ENCODE results near the gene BCLAF3. TPM values are rescaled to one million over a fixed set of nuclear protein-coding genes. Genes with fewer than 3 reads are reported as not detected.

Gene BCLAF3
- total RNA-seq, result 1 to 10 TPM; 5.1 to 6.7 TPM

DNA sequence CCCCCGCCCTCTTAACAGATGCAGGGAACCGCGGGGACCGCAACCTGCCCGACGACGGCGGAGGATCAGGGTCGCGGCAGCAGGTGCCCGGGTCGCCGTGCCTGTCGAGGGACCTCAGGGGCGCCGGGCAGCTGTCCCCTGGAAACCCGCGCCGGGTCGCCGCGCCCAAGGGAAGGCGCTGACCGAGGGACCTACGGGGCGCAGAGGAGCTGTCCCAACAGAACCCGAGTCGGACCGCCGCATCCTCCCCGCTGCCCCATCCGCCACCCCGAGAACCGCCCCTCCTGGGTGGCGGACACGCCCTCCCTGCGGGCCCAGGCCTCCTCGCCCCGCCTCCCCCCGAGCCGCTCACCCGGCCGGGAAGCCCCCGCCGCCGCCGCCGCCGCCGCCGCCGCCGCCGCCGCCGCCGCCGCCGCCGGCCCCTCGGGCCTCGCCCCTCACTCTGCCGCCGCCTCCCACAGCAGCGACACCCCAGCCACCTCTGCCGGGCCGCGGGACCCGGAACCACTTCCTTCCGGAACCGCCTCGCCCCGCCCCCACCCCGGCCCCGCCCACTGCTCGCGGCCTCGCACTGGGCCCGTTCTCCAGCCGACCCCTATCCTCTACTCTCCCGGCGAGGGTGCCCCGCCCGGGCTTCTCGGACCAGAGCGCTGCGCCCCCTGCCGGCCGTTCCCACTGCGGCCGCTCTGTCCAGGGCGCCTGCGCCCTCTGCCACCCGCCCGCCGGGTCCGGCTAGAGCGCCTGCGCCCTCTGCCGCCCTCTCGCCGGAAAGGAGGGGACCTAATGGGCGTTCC lies at the start of gene BCLAF3:
Gene BCLAF3, minus strand, starts transcription at position 506 of the 794 bp plus-strand sequence. CDS start 20,797 bp downstream, outside the sequence.
- Mint-ChIP-seq H3K27ac (peak within 1 kb of the TSS; percentile 89), H3K27me3 (ENCODE audit: low read depth) (no peaks in the 10 kb centered on the region), H3K9me3 (ENCODE audit: insufficient read depth) (no peaks in the 10 kb centered on the region), H3K36me3 (ENCODE audit: low read depth) (peaks cover 6% of the 10 kb centered on the region), H3K4me1 (ENCODE audit: low read depth) (peaks cover 11% of the 10 kb centered on the region), H3K4me3 (peak within 1 kb of the TSS; percentile 89)
- ChIA-PET POLR2A (no interaction called here), CTCF (interaction anchor here (1.0 to 1.5 kb wide), 3 partner anchors 86 to 619 kb away, joined by 3 to 18 read pairs (median 4); no protein-coding TSS in a partner anchor)
- DNase-seq (peak; percentile 88), ATAC-seq (peak; percentile 91)

DNA sequence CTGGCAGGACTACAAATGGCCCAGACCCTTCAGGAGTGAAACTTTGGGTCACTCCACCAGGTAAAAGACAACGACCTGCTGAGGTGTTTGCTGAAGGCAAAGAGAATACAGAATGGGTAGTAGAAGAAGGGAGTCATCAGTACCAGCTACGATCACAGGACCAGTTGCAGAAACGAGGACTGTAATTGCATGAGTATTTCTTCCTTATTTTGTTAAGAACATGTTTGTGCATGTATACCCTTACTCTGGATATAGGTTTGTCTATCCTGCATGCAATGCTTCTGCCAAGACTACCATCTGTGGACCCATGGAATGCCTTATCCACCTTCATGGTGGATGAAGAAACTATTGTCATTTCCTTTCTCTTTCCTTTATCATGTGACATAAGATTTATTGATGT lies 48.1 kb upstream of the BCLAF3 start:
- no peak overlapping the region for H3K27ac Mint-ChIP-seq
- ChIA-PET CTCF (no interaction called here), POLR2A (no interaction called here)
- no peak overlapping the region for H3K4me3 Mint-ChIP-seq
- H3K36me3 Mint-ChIP-seq (ENCODE audit: low read depth), result no peaks in the 10 kb centered on the region
- H3K9me3 Mint-ChIP-seq (ENCODE audit: insufficient read depth), result no peaks in the 10 kb centered on the region
- ATAC-seq (no peak), DNase-seq (no peak)
- H3K27me3 Mint-ChIP-seq (ENCODE audit: low read depth), result no peaks in the 10 kb centered on the region
- H3K4me1 Mint-ChIP-seq (ENCODE audit: low read depth), result no peaks in the 10 kb centered on the region

DNA sequence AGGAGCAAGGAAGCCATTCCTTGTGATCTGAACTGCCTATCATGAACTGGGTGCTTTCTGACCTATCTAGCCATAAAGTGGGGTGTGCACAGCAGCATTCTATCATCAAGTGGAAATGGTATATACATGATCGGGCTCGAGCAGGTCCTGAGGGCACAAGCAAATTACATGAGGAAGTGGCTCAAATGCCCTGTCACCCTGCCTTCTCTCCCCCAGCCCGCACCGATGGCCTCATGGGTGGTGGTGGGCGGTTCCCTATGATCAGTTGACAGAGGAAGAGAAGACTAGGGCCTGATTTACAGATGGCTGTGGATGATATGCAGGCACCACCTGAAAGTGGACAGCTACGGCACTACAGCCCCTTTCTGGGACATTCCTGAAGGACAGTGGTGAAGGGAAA lies 46.3 kb upstream of the BCLAF3 start:
- no peaks in the 10 kb centered on the region for H3K4me1 Mint-ChIP-seq (ENCODE audit: low read depth)
- ChIA-PET POLR2A (no interaction called here), CTCF (no interaction called here)
- no peaks in the 10 kb centered on the region for H3K9me3 Mint-ChIP-seq (ENCODE audit: insufficient read depth)
- H3K27me3 Mint-ChIP-seq (ENCODE audit: low read depth), result no peaks in the 10 kb centered on the region
- H3K4me3 Mint-ChIP-seq, result no peak overlapping the region
- no peak for ATAC-seq
- no peak for DNase-seq
- H3K27ac Mint-ChIP-seq, result no peak overlapping the region
- no peaks in the 10 kb centered on the region for H3K36me3 Mint-ChIP-seq (ENCODE audit: low read depth)

DNA sequence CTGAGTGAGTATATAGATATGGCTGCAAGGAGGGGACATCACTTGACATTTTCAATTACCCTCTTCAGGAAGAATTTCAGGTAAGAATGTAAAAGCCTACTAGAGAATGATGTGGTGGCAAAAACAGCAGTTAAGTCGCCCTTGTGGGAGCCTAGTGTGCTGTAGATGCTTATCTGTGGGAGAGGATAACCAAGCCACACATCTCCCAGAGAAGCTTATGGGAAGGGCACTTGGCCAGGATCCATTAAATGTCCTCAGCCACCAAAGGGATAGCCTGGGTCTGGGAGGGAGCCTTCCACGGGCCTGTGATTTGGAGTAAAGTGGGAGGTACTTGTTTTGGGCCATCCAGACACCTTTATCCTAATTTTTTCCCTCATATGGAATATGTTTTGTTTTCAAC lies 41.3 kb upstream of the BCLAF3 start:
- no peak for ATAC-seq

DNA sequence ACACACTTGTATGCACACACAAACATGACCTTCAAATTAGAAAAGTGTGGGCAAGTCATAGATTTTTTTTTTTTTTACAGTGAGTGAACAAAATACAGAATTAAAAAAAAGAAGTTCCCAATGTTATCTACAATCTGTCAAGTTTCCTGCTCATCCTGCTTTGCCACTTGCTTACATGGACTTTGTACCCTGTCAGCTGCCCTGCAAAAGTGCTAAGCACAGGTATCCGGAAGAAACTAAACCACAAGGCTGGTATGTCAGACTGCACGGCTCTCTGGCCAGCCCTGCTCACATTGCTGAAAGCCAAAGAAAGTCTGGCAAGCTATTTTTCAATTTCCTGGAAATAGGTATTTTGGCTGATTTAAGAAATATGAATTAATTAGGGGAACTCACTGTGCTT lies 38.9 kb upstream of the BCLAF3 start:
- H3K27me3 Mint-ChIP-seq (ENCODE audit: low read depth), result no peaks in the 10 kb centered on the region
- no peaks in the 10 kb centered on the region for H3K36me3 Mint-ChIP-seq (ENCODE audit: low read depth)
- no peaks in the 10 kb centered on the region for H3K9me3 Mint-ChIP-seq (ENCODE audit: insufficient read depth)
- ChIA-PET CTCF (no interaction called here), POLR2A (no interaction called here)
- no peak overlapping the region for H3K4me3 Mint-ChIP-seq
- peaks cover 36% of the 10 kb centered on the region for H3K4me1 Mint-ChIP-seq (ENCODE audit: low read depth)
- no peak overlapping the region for H3K27ac Mint-ChIP-seq
- peak; percentile 19 for DNase-seq
- no peak for ATAC-seq

More for the DNA sequence above, 41.3 kb upstream of the BCLAF3 start:
- ChIA-PET CTCF (interaction anchor here (1.2 kb wide), 1 partner anchor 127 kb away, joined by 5 read pairs; no protein-coding TSS in a partner anchor), POLR2A (no interaction called here)
- DNase-seq, result no peak
- Mint-ChIP-seq H3K27me3 (ENCODE audit: low read depth) (no peaks in the 10 kb centered on the region), H3K4me3 (no peak overlapping the region), H3K4me1 (ENCODE audit: low read depth) (peaks cover 32% of the 10 kb centered on the region), H3K9me3 (ENCODE audit: insufficient read depth) (no peaks in the 10 kb centered on the region), H3K27ac (no peak overlapping the region), H3K36me3 (ENCODE audit: low read depth) (no peaks in the 10 kb centered on the region)

DNA sequence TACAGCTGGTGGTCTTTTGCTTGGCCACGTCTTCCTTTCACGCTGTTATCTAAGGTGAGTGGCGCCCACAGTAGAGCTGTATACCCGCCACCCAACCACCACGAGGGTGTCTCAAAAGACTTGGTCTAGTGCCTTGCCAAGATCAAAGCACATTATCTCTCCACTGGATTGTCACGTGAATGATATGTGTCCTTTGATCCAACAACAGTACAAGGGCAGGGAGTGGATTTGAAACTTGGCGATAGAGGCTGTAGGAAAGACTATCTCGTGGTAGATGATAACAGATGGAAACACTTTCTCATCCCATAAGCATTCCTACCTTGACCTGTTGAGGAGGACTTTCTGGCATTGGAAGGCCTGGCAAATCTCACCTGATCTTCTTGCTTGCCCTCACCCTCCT lies 37.7 kb upstream of the BCLAF3 start:
- no peak overlapping the region for H3K27ac Mint-ChIP-seq
- H3K9me3 Mint-ChIP-seq (ENCODE audit: insufficient read depth), result no peaks in the 10 kb centered on the region
- ChIA-PET POLR2A (no interaction called here), CTCF (no interaction called here)
- H3K4me3 Mint-ChIP-seq, result no peak overlapping the region
- H3K27me3 Mint-ChIP-seq (ENCODE audit: low read depth), result no peaks in the 10 kb centered on the region
- H3K36me3 Mint-ChIP-seq (ENCODE audit: low read depth), result no peaks in the 10 kb centered on the region
- DNase-seq, result no peak
- H3K4me1 Mint-ChIP-seq (ENCODE audit: low read depth), result peaks cover 36% of the 10 kb centered on the region
- ATAC-seq, result no peak

DNA sequence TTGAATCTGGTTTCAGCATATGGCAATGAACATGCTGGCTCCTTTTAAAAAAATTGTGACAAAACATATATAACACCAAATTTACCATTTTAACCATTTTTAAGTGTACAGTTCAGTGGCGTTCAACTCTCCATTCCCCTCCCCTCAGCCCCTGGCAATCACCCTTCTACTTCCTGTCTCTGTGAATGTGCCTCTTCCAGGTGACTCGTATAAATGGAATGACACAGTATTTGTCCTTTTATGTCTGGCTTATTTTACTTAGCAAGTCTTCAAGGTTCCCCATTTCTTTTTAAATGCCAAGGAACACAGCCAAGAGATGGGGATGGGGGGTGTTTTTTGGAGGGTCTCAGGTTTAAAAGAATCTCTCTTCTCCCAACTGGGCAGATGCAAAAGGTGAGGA lies 35.4 kb upstream of the BCLAF3 start:
- POLR2A ChIA-PET, result no interaction called here
- Mint-ChIP-seq H3K4me3 (no peak overlapping the region), H3K9me3 (ENCODE audit: insufficient read depth) (no peaks in the 10 kb centered on the region), H3K27me3 (ENCODE audit: low read depth) (no peaks in the 10 kb centered on the region), H3K36me3 (ENCODE audit: low read depth) (no peaks in the 10 kb centered on the region), H3K4me1 (ENCODE audit: low read depth) (peaks cover 36% of the 10 kb centered on the region), H3K27ac (no peak overlapping the region)
- ATAC-seq (no peak), DNase-seq (no peak)
- CTCF ChIA-PET, result no interaction called here

DNA sequence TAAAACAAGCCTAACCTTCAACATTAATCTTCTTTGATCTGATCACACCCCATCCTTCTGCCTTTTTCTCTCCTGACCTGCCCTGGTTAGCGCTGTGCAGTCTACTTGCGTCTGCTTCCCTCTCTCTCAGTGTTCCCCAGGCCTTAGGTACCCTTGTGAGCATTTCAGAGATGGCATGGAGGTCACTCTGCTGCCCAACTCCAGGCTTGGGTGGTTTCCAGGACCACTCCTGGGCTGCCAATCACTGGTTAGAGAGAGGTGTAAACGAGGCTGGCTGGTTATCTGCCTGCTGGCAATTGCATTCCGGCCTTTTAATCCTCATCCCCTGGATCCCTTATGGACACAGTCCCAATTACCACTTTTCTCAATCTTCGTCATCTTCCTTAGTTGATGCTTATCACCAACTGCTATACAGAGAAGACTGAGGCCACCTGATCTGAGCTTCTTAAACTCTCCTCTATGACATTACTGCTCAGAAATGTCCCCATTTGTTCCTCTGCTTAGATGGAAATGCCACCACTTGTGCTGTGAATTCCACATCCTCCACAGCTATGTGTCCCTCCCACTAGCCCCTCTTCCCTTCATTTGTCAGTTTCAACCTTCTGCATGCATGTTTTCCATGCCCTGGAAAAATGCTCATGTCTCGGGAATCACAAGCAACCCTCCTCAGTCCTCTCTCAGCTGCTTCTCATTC lies 29.0 kb upstream of the BCLAF3 start:
- CTCF ChIA-PET, result no interaction called here
- ATAC-seq (no peak), DNase-seq (no peak)
- H3K4me1 Mint-ChIP-seq (ENCODE audit: low read depth), result peaks cover 2% of the 10 kb centered on the region
- peaks cover 11% of the 10 kb centered on the region for H3K9me3 Mint-ChIP-seq (ENCODE audit: insufficient read depth)
- peaks cover 5% of the 10 kb centered on the region for H3K36me3 Mint-ChIP-seq (ENCODE audit: low read depth)
- POLR2A ChIA-PET, result no interaction called here
- no peak overlapping the region for H3K4me3 Mint-ChIP-seq
- H3K27ac Mint-ChIP-seq, result no peak overlapping the region
- no peaks in the 10 kb centered on the region for H3K27me3 Mint-ChIP-seq (ENCODE audit: low read depth)

DNA sequence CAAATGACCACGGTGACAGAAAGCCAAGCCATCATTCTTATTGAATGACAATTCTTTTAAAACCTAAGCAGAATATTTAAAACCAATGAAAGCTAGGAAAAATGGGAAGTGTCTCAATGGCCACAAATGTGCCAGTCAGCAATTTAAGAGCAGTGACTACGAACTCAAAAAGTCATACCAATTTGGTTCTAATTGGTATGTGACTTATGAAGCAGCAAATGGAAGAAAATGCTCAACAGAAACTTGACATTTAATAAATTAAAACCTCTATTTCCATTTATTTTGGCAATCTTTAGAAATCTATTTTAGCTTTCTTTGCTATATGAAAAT lies 25.7 kb upstream of the BCLAF3 start:
- CTCF ChIA-PET, result no interaction called here
- H3K4me1 Mint-ChIP-seq (ENCODE audit: low read depth), result peaks cover 2% of the 10 kb centered on the region

DNA sequence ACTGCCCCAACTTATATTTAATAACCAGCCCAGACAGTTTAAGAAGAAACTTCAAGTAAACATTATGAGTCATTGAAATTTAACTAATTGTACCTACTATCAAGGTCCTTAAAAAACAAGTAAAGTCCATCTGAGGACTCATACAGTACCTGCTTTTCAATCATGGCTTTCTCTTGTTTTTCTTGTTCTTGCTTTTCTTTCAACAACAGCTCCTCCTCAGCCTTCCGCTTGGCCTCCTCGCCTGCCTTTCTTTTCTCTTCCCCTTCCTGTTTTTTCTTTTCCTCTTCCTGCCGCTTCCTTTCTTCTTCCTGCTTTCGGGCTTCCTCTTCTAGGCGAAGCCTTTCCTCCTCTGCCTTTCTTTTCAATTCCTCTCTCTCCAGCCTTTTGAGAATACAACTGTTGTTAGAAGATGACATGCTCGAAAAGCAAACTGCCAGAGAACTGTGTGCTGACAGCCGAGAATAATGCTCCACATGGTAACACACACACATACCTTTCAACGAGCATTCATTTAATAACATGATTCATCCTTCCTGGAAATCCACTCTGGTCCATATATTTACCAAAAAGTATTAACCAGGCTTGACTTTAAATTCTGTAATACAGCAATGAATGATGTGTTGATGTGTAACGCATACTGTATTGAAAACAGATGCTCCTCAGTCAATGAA lies 25.2 kb upstream of the BCLAF3 start:
- no peak for DNase-seq
- Mint-ChIP-seq H3K27ac (no peak overlapping the region), H3K36me3 (ENCODE audit: low read depth) (peaks cover 5% of the 10 kb centered on the region), H3K4me3 (no peak overlapping the region), H3K9me3 (ENCODE audit: insufficient read depth) (peaks cover 11% of the 10 kb centered on the region), H3K4me1 (ENCODE audit: low read depth) (peaks cover 2% of the 10 kb centered on the region), H3K27me3 (ENCODE audit: low read depth) (no peaks in the 10 kb centered on the region)
- ChIA-PET POLR2A (no interaction called here), CTCF (no interaction called here)
- no peak for ATAC-seq

More for the DNA sequence above, 25.7 kb upstream of the BCLAF3 start:
- H3K9me3 Mint-ChIP-seq (ENCODE audit: insufficient read depth), result peaks cover 11% of the 10 kb centered on the region
- peaks cover 5% of the 10 kb centered on the region for H3K36me3 Mint-ChIP-seq (ENCODE audit: low read depth)
- no peak for DNase-seq
- no peaks in the 10 kb centered on the region for H3K27me3 Mint-ChIP-seq (ENCODE audit: low read depth)
- no peak overlapping the region for H3K4me3 Mint-ChIP-seq
- no peak overlapping the region for H3K27ac Mint-ChIP-seq
- POLR2A ChIA-PET, result no interaction called here
- no peak for ATAC-seq

DNA sequence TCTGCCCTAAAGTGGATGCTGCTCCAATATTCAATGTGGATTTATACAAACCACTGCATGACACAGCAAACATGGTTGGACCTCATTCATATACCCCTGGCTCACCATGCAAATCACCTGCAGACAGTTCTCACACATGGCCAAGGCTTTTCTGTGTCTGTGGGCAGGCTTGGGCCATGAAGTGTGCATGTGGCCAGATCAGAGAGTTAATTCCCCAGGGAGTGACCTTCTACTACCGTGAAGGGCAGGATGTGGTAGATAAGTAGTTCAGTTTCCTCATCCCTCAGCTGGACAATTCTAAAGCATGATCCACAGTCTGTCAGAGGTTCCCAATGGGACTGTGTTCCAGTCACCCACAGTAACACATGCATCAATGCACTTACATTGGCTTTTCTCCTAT lies 24.6 kb upstream of the BCLAF3 start:
- Mint-ChIP-seq H3K4me3 (no peak overlapping the region), H3K27me3 (ENCODE audit: low read depth) (no peaks in the 10 kb centered on the region), H3K27ac (no peak overlapping the region), H3K9me3 (ENCODE audit: insufficient read depth) (peaks cover 11% of the 10 kb centered on the region), H3K4me1 (ENCODE audit: low read depth) (peaks cover 2% of the 10 kb centered on the region), H3K36me3 (ENCODE audit: low read depth) (peaks cover 5% of the 10 kb centered on the region)
- ATAC-seq (no peak), DNase-seq (no peak)
- CTCF ChIA-PET, result no interaction called here
- POLR2A ChIA-PET, result no interaction called here

DNA sequence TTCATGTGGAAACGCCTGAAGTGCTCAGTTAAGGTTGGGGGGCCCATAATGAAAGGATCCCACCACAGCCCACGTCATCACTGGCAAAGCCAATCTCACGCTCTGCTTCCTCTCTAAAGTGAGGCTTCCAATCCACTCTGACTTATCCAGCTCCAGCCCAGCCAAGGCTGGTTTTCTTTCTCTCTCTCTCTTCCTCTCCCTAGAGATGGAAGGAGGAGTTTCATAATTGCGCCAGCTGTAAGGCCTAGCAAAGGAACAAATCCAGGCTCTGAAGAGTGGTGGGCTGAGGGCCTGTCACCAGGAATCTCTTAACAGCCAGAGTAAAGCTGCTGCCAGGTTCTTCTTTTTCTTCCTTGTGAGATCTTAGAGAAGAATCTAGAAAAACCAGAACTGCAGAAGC lies 20.7 kb upstream of the BCLAF3 start:
- Mint-ChIP-seq H3K27me3 (ENCODE audit: low read depth) (no peaks in the 10 kb centered on the region), H3K4me3 (no peak overlapping the region), H3K4me1 (ENCODE audit: low read depth) (peaks cover 2% of the 10 kb centered on the region), H3K9me3 (ENCODE audit: insufficient read depth) (peaks cover 11% of the 10 kb centered on the region), H3K27ac (no peak overlapping the region), H3K36me3 (ENCODE audit: low read depth) (peaks cover 5% of the 10 kb centered on the region)
- no peak for DNase-seq
- ChIA-PET POLR2A (no interaction called here), CTCF (no interaction called here)
- ATAC-seq, result no peak

Measured in activated CD8-positive, alpha-beta T cell treated with anti-CD3 and anti-CD28 coated beads, Interleukin-2, amount 10 ng/mL, durations not matched to agents 7 days and 5 days (primary cell).